Neuronal stem cell (in vitro differentiated cells): ENCODE measurements around the gene PDGFA.

Source experiments
- DNase-seq: peaks from one replicate; pipeline ENCODE4 v3.0.0-alpha.2; 2013; ENCODE audit warnings: low spot score
- H2AFZ ChIP-seq: one replicate; pipeline ENCODE4 v1.6.1; 2013; ENCODE audit warnings: mild to moderate bottlenecking, low read length, inconsistent platforms
- H2AK5ac ChIP-seq: 2 replicates; pipeline ENCODE4 v1.6.1; 2013; ENCODE audit warnings: low read depth, mild to moderate bottlenecking, inconsistent platforms, low read length, moderate library complexity, mixed read lengths
- H2BK120ac ChIP-seq: 2 replicates; pipeline ENCODE4 v1.6.1; 2013; ENCODE audit warnings: low read depth, mild to moderate bottlenecking, inconsistent platforms, low read length, moderate library complexity, mixed read lengths
- H2BK12ac ChIP-seq: one replicate; pipeline ENCODE4 v1.6.1; 2013; ENCODE audit warnings: low read length, inconsistent platforms
- H2BK15ac ChIP-seq: 2 replicates; pipeline ENCODE4 v1.6.1; 2013; ENCODE audit warnings: mild to moderate bottlenecking, low read length, inconsistent platforms, mixed read lengths
- H2BK5ac ChIP-seq: one replicate; pipeline ENCODE4 v1.6.1; 2013; ENCODE audit warnings: inconsistent platforms, mild to moderate bottlenecking, low read length, moderate library complexity
- H3K14ac ChIP-seq: one replicate; pipeline ENCODE4 v1.6.1; 2013; ENCODE audit warnings: low read length, inconsistent platforms
- H3K18ac ChIP-seq: 2 replicates; pipeline ENCODE4 v1.6.1; 2013; ENCODE audit warnings: low read length, inconsistent platforms
- H3K23ac ChIP-seq: 2 replicates; pipeline ENCODE4 v1.6.1; 2013; ENCODE audit warnings: low read depth, mild to moderate bottlenecking, mixed read lengths, low read length, inconsistent platforms; ENCODE audit not compliant: poor library complexity
- H3K27ac ChIP-seq: replicated peaks from 3 replicates; pipeline ENCODE4 v1.5.1; 2013; ENCODE audit warnings: low read length, inconsistent platforms
- H3K27me3 ChIP-seq, 3 experiments: 2 replicates each; pipeline ENCODE4 v1.6.1; 2013; ENCODE audit warnings: low read length in 3 of 3, mild to moderate bottlenecking in 2 of 3, inconsistent platforms in 1 of 3, low read depth in 1 of 3, mixed read lengths in 1 of 3, moderate library complexity in 1 of 3; ENCODE audit not compliant: control insufficient read depth in 3 of 3, insufficient read depth in 3 of 3
- H3K36me3 ChIP-seq, 2 donors: replicated peaks in 1 of 2; 2 replicates each; pipeline ENCODE4 v1.6.1; 2013; ENCODE audit warnings: low read length in 2 of 2; ENCODE audit not compliant: control insufficient read depth in 2 of 2, insufficient read depth in 2 of 2
- H3K4ac ChIP-seq: 2 replicates; pipeline ENCODE4 v1.6.1; 2013; ENCODE audit warnings: inconsistent platforms, mild to moderate bottlenecking, low read length, moderate library complexity
- H3K4me1 ChIP-seq, 2 donors: 1 replicate in 1 of 2; 2 replicates in 1 of 2; pipeline ENCODE4 v1.6.1; 2013; ENCODE audit warnings: low read length in 2 of 2, low read depth in 1 of 2; ENCODE audit not compliant: control insufficient read depth in 2 of 2, insufficient read depth in 1 of 2
- H3K4me2 ChIP-seq: one replicate; pipeline ENCODE4 v1.6.1; 2013; ENCODE audit warnings: mild to moderate bottlenecking, low read length, inconsistent platforms; ENCODE audit not compliant: insufficient read depth, poor library complexity, severe bottlenecking
- H3K4me3 ChIP-seq, 2 donors: 2 replicates each; pipeline ENCODE4 v1.5.1; 2013; ENCODE audit warnings: low read length in 2 of 2, mild to moderate bottlenecking in 2 of 2, inconsistent platforms in 1 of 2, moderate library complexity in 1 of 2
- H3K79me1 ChIP-seq: one replicate; pipeline ENCODE4 v1.6.1; 2013; ENCODE audit warnings: low read depth, mild to moderate bottlenecking, inconsistent platforms, low read length, moderate library complexity
- H3K9ac ChIP-seq: one replicate; pipeline ENCODE4 v1.6.1; 2013; ENCODE audit warnings: mild to moderate bottlenecking, low read depth, low read length, inconsistent platforms; ENCODE audit not compliant: poor library complexity
- H3K9me3 ChIP-seq, 2 donors: replicated peaks in 1 of 2; 2 replicates each; pipeline versions ENCODE3 to v1.6.1; 2013; ENCODE audit warnings: low read length in 2 of 2, mild to moderate bottlenecking in 2 of 2, inconsistent platforms in 1 of 2, low read depth in 1 of 2, mixed read lengths in 1 of 2, moderate library complexity in 1 of 2; ENCODE audit not compliant: control insufficient read depth in 2 of 2, insufficient read depth in 1 of 2
- H4K8ac ChIP-seq: one replicate; pipeline ENCODE4 v1.6.1; 2013; ENCODE audit warnings: low read depth, mild to moderate bottlenecking, inconsistent platforms, low read length, moderate library complexity
- H4K91ac ChIP-seq: one replicate; pipeline ENCODE4 v1.6.1; 2013; ENCODE audit warnings: low read length, low read depth, mild to moderate bottlenecking, inconsistent platforms; ENCODE audit not compliant: poor library complexity
- WGBS, 2 donors: extraction: QIAGEN DNeasy Blood & Tissue Kit; methylation state at CpG; one replicate each; pipeline ENCODE4 v1.1.7; 2013; ENCODE audit warnings: missing lambda C conversion rate in 2 of 2, mixed read lengths in 1 of 2; ENCODE audit not compliant: insufficient read length in 2 of 2, insufficient replicate concordance in 1 of 2; ENCODE audit errors: extremely low coverage in 2 of 2; 5-methylcytosine and 5-hydroxymethylcytosine counted together

Gene PDGFA

GRCh38 chr7:533266-533665 lies 13.6 kb upstream of the PDGFA start:
- Histone ChIP-seq H3K18ac (peak overlapping the region; percentile 40), H3K36me3 (no peaks in the 10 kb centered on the region), H2BK5ac (no peak overlapping the region), H4K91ac (no peak overlapping the region), H3K14ac (no peak overlapping the region), H2AK5ac (peak overlapping the region; percentile 66), H3K9me3 (no peaks in the 10 kb centered on the region), H3K4me1 (no peaks in the 10 kb centered on the region), H2BK12ac (no peak overlapping the region), H3K9ac (no peak overlapping the region), H3K4ac (no peak overlapping the region), H3K27ac (no peak overlapping the region), H2AFZ (no peak overlapping the region), H2BK15ac (no peak overlapping the region), H3K4me2 (no peak overlapping the region), H2BK120ac (no peak overlapping the region), H4K8ac (no peak overlapping the region), H3K23ac (no peak overlapping the region), H3K4me3 (no peak overlapping the region), H3K79me1 (no peaks in the 10 kb centered on the region), H3K27me3 (peaks cover 0 to 30% (median 0%) of the 10 kb centered on the region in 3 experiments)
- no peak for DNase-seq
- no CpG with 5 or more reads among the region's 17 CpGs for WGBS, 2 donors

- Histone ChIP-seq H3K14ac (peak overlapping the region; percentile 5), H3K9ac (no peak overlapping the region), H3K4me3 (no peak overlapping the region), H2BK15ac (peak overlapping the region; percentile 93), H3K23ac (no peak overlapping the region), H2AFZ (no peak overlapping the region), H2BK5ac (no peak overlapping the region), H3K36me3 (no peaks in the 10 kb centered on the region), H2AK5ac (peak overlapping the region; percentile 66), H3K4me2 (no peak overlapping the region), H2BK120ac (no peak overlapping the region), H3K27me3 (peaks cover 0 to 30% (median 0%) of the 10 kb centered on the region in 3 experiments), H3K4ac (no peak overlapping the region), H3K4me1 (no peaks in the 10 kb centered on the region), H4K91ac (no peak overlapping the region), H3K79me1 (no peaks in the 10 kb centered on the region), H3K9me3 (peaks cover 0 to 2% of the 10 kb centered on the region in 2 donors), H3K27ac (no peak overlapping the region), H4K8ac (no peak overlapping the region), H3K18ac (no peak overlapping the region), H2BK12ac (no peak overlapping the region)
- DNase-seq = no peak
- WGBS, 2 donors = no CpG with 5 or more reads among the region's 15 CpGs
These were observed 12.9 kb upstream of the PDGFA start for GRCh38 chr7:532379-533143.

DNA sequence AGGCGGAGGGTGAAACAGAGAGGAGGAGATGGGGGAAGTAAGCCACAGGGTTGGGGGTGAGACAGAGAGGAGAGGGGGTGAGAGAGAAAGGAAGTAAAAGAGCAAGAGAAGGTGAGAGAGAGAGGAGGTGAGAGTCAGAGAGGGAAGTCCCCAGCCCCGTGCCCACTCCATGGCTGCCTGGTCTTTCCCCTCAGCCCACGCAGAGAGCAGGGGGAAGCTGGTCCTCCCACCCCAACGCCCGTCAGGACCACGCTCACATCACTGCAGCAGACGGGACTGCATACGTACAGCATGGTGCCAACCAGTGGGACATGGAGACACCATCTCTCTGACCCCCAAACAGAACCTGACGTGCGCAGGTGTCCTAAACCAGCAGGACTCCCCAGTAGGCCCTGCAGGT lies 12.1 kb upstream of the PDGFA start:
- Histone ChIP-seq H3K36me3 (no peaks in the 10 kb centered on the region), H3K14ac (no peak overlapping the region), H3K79me1 (no peaks in the 10 kb centered on the region), H3K9ac (no peak overlapping the region), H3K4me3 (no peak overlapping the region), H2BK12ac (no peak overlapping the region), H2BK15ac (peak overlapping the region; percentile 93), H3K9me3 (peaks cover 0 to 2% of the 10 kb centered on the region in 2 donors), H3K4me2 (no peak overlapping the region), H2AK5ac (peak overlapping the region; percentile 76), H3K18ac (peak overlapping the region; percentile 86), H2BK5ac (no peak overlapping the region), H2BK120ac (no peak overlapping the region), H3K4me1 (no peaks in the 10 kb centered on the region), H3K27ac (no peak overlapping the region), H4K8ac (peak overlapping the region; percentile 77), H3K4ac (no peak overlapping the region), H2AFZ (no peak overlapping the region), H4K91ac (no peak overlapping the region), H3K27me3 (peaks cover 0 to 32% (median 0%) of the 10 kb centered on the region in 3 experiments), H3K23ac (no peak overlapping the region)
- WGBS, 2 donors = no CpG with 5 or more reads among the region's 10 CpGs
- DNase-seq = no peak

DNA sequence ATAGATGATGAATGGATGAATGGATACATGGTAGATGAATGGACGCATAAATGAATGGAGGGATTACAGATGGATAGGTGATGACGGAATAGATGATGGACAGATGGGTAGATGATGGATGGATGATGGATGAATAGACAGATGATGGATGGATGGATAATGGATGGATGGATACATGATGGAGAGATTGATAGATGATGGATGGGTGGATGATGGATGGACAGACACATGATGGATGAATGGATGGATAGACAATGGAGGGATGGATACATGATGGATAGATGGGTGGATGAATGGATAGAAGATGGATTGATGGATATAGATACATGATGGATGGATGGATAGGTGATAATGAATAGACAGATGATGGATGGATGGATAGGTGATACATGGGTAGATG lies 8.8 kb upstream of the PDGFA start:
- 100% methylated on average over 1 of the region's 2 CpGs; no CpG with 5 or more reads in 1 of the 2 donors for WGBS, 2 donors
- no peak overlapping the region for H3K4ac ChIP-seq
- H3K18ac ChIP-seq = no peak overlapping the region
- no peak overlapping the region for H2BK5ac ChIP-seq
- H3K4me1 ChIP-seq = no peaks in the 10 kb centered on the region
- DNase-seq = no peak
- no peaks in the 10 kb centered on the region for H3K79me1 ChIP-seq
- no peak overlapping the region for H2AK5ac ChIP-seq
- no peak overlapping the region for H3K27ac ChIP-seq
- no peak overlapping the region for H2BK120ac ChIP-seq
- no peak overlapping the region for H4K91ac ChIP-seq
- H2AFZ ChIP-seq = no peak overlapping the region
- H3K4me2 ChIP-seq = no peak overlapping the region
- no peak overlapping the region for H4K8ac ChIP-seq
- H2BK15ac ChIP-seq = no peak overlapping the region
- H3K14ac ChIP-seq = no peak overlapping the region
- H3K9ac ChIP-seq = no peak overlapping the region
- H3K23ac ChIP-seq = no peak overlapping the region
- H3K9me3 ChIP-seq = peaks cover 0 to 2% of the 10 kb centered on the region in 2 donors
- H3K4me3 ChIP-seq = no peak overlapping the region
- no peaks in the 10 kb centered on the region for H3K36me3 ChIP-seq
- H2BK12ac ChIP-seq = no peak overlapping the region
- peaks cover 0 to 56% (median 10%) of the 10 kb centered on the region in 3 experiments for H3K27me3 ChIP-seq
